ENCODE measurements around the gene QRICH2.

The QRICH2 gene

GRCh38 chr17:76241691-76242255 lies 66.3 kb downstream of the QRICH2 start:
- no peak for TF ChIP-seq CTCF (IDR thresholded peaks at IDR 0.05; ENCODE audit: control extremely low read depth, extremely low read depth, low read depth, missing control alignments)
- POLR2A ChIA-PET = interaction anchor here (0.9 kb wide), 1 partner anchor 23 kb away, joined by 4 read pairs; no protein-coding TSS in a partner anchor
- DNase-seq (ENCODE audit: extremely low spot score) = no peak
- CTCF ChIA-PET = interaction anchor here (1.5 to 1.7 kb wide), 2 partner anchors 37 to 60 kb away, joined by 4 to 5 read pairs; no protein-coding TSS in a partner anchor

GRCh38 chr17:76241204-76241538 lies 66.9 kb downstream of the QRICH2 start:
- no peak for TF ChIP-seq CTCF (IDR thresholded peaks at IDR 0.05; ENCODE audit: control extremely low read depth, extremely low read depth, low read depth, missing control alignments)
- ChIA-PET POLR2A (interaction anchor here (0.9 kb wide), 1 partner anchor 23 kb away, joined by 4 read pairs; no protein-coding TSS in a partner anchor), CTCF (interaction anchor here (1.5 to 1.7 kb wide), 2 partner anchors 38 to 59 kb away, joined by 4 to 5 read pairs; no protein-coding TSS in a partner anchor)
- DNase-seq (ENCODE audit: extremely low spot score) = no peak

GRCh38 chr17:76240461-76241203 lies 67.4 kb downstream of the QRICH2 start, which contains the start of gene RNF157:
TSS of gene RNF157 (minus strand) at chr17:76240493. CDS start at chr17:76240240, 253 bp downstream.
- ChIA-PET CTCF (interaction anchor here (1.5 to 1.7 kb wide), 2 partner anchors 38 to 59 kb away, joined by 4 to 5 read pairs; no protein-coding TSS in a partner anchor), POLR2A (interaction anchor here (0.6 to 0.7 kb wide), 2 partner anchors 28 to 39 kb away, joined by 3 to 4 read pairs; no protein-coding TSS in a partner anchor)
- no peak for TF ChIP-seq CTCF (IDR thresholded peaks at IDR 0.05; ENCODE audit: control extremely low read depth, extremely low read depth, low read depth, missing control alignments)
- DNase-seq (ENCODE audit: extremely low spot score) = peak; percentile 81

- ChIA-PET POLR2A (interaction anchor here (0.6 to 0.7 kb wide), 2 partner anchors 29 to 40 kb away, joined by 3 to 4 read pairs; no protein-coding TSS in a partner anchor), CTCF (interaction anchor here (1.4 kb wide), 1 partner anchor 158 kb away, joined by 4 read pairs; no protein-coding TSS in a partner anchor)
- no peak for TF ChIP-seq CTCF (IDR thresholded peaks at IDR 0.05; ENCODE audit: control extremely low read depth, extremely low read depth, low read depth, missing control alignments)
- no peak for DNase-seq (ENCODE audit: extremely low spot score)
Observed at GRCh38 chr17:76239538-76240274, 68.4 kb downstream of the QRICH2 start.

GRCh38 chr17:76238847-76239537 lies 69.1 kb downstream of the QRICH2 start:
- TF ChIP-seq CTCF (IDR thresholded peaks at IDR 0.05; ENCODE audit: control extremely low read depth, extremely low read depth, low read depth, missing control alignments) = no peak
- no peak for DNase-seq (ENCODE audit: extremely low spot score)
- CTCF ChIA-PET = interaction anchor here (1.0 to 2.5 kb wide), 9 partner anchors 9 to 159 kb away, joined by 3 to 11 read pairs (median 4); no protein-coding TSS in a partner anchor
- POLR2A ChIA-PET = no interaction called here
